Measurements from ENCODE around the gene EPN3.

GRCh38 chr17:50493744-50494143 is 38.8 kb upstream of the EPN3 start:
- no peak for TF ChIP-seq CTCF (IDR thresholded peaks at IDR 0.05)
- no peak for TF ChIP-seq POLR2A (IDR thresholded peaks at IDR 0.05)
- no peak for TF ChIP-seq POLR2AphosphoS5 (IDR thresholded peaks at IDR 0.05)

All from breast epithelium (tissue), 3 donors.